GM18868 (cell line): ENCODE data around the gene SH3GLB1.

Source experiments
- ATAC-seq: cut with Tn5 transposase; IDR thresholded peaks from one replicate; pipeline ENCODE4 v1.9.1; 2021; ENCODE audit warnings: mild to moderate bottlenecking, moderate library complexity; ENCODE audit not compliant: unreplicated experiment

SH3GLB1 gene

DNA sequence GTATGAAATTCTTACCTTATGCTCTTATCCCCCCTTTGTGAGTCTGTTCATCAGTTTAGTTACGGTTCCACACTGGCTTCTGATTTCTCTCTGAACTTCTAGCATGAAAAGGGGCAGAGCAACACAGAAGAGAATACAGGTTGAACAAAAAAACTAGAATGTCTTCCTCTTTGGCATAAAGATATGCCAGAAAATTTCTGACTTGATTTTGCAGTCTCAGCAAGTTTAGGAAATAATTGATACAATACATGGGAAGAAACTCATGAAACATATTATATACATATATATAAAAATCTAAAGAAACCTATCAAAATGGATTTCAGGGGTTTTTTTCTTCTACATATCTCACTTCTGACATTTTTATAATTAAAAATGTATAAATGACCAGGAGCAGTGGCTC, 27.0 kb downstream of the SH3GLB1 start:
- ATAC-seq, result no peak

- no peak for ATAC-seq
Observed at GRCh38 chr1:86733340-86733739, 29.0 kb downstream of the SH3GLB1 start.

GRCh38 chr1:86739648-86740509, 35.5 kb downstream of the SH3GLB1 start:
- peak; percentile 92 for ATAC-seq

- ATAC-seq, result no peak
Observed at GRCh38 chr1:86741947-86742572, 37.7 kb downstream of the SH3GLB1 start.

- ATAC-seq, result no peak
Observed at GRCh38 chr1:86747304-86747703, 42.9 kb downstream of the SH3GLB1 start.

DNA sequence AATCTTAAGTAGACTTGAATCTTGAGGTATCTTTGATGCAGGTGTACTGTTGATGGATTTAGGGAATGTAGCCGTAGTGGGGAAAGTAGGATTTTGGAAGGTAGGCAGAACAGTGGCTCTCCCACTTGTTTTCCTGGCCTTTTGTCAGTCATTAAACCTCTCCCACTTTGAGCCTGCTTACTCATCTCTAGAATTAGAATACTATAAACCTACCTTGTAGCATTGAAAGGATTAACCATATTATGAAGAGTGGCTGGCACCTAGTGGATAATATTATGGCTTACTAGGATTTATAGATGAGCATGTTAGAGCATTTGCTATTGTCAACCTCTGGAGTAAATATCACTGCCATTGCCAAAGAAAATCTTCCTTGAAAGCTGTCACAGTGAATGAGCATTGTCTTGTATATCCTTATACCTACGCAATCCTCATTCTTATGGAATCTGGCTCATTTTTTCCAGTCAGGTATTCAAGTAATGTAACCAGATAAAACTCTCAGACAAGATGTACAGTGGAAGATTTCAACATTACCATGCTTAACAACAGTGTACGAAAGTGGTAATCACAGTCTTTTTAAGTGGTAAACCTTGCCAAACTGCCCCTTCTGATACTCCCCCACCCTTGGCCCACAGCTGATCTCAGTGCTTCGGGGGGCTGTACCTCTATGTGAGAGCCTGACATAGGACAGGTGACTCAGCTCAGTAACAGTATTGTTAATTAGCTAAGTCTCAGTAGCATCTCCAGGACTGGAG, 44.4 kb downstream of the SH3GLB1 start:
- ATAC-seq, result no peak

DNA sequence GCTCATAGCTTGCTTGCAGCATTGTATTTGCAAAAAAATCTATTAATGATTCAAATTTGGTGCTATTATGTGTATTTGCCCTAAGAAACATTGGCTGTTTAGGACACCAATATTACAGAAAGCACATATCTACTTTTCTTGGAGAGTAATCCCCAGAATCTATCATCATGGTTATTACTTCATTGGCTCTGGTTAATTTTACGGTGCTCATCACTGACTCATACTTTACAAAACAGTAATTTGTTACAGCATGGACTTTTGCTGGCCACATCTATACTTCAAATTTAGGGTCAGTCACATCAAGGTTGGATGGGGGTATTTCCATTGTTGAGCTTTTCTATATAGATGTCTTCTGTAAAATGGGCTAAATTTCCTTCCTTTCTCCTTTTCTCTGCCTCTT, 45.7 kb downstream of the SH3GLB1 start:
- no peak for ATAC-seq

DNA sequence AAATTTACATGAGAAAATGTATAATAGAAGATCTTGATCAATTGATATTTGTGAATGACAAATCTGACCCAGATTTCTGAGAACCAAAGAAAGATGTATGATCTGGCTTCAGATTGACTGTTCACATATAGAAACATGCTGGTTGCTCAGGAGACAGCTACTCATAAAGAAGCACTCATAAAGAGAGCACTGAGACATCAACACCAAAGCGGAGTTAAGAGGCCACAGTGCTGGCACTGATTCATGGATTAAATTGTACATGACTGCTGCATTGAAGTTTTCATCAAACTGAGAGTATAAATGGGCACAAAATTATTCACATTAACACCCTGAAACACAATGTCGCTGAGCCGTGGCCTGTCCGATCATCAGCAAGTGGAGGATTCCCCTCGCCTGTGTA, 46.2 kb downstream of the SH3GLB1 start:
- no peak for ATAC-seq

- no peak for ATAC-seq
Observed at GRCh38 chr1:86751923-86752322, 47.5 kb downstream of the SH3GLB1 start.

GRCh38 chr1:86753700-86754099, 49.3 kb downstream of the SH3GLB1 start:
- no peak for ATAC-seq

DNA sequence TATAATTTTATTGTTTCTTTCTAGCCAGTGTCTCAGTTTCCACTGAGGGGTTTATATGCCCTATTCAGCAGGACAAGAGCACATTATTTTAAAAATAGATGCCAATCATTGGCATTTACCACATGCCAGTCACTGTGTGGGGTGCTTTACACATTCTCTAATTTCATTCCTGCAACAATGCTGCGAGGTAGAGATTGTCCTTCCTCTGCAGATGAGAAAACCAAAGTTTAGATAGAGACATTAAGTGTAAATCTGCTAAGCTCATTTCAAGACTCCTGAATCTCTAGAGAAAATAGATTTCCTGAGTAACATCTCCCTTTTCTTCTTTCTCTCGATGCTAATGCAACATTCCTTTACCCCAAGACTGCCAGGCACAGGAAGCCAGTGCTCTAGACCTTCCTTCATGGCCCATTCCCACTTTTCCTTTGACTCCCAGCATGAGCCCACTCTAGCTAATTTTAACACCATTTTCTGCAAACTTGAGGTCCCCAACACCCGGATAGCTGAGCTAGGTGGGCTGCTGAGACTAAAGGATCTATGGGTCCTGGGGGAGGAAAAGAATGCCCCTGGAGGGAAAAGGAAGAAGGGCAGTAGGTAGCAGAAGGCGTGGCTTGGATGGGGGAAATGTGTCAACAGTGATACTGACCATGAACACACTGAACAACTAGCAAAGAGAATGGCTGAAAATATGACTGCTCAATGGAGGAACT, 50.0 kb downstream of the SH3GLB1 start:
- ATAC-seq, result no peak

GRCh38 chr1:86756062-86756406, 51.7 kb downstream of the SH3GLB1 start:
- ATAC-seq, result peak; percentile 4

DNA sequence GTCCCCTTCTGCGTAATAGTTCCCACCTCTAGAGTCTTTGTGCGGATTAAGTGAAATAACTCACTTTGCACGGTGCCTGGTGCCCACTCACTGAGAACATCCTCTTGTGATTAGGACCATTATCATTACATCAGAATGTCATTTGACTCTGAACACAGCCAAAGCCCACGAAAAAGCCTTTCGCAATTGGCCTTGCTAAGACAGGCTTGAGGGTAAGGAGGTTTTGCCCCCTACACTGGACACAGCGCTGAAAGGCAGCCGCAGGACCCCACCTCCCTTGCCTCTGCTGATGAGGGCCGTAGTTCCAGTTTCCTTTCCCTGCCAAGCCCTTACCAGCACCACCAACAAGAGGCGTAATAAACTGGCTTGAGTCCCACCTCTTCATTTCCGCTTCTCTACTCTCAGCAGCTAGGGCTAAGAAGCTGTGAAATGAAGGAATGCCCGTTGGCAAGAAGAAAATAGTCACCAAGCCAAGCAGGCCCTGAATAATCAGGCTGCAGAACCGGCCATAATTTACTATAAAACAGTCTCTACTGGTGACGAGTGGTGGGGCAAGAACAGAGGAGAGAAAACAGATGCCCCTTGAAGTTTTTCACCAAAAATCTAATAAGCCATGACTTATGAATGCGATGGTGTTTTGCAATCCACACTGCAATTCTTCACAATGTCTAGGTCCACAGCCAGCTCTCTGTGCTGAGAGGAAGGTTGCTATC, 53.1 kb downstream of the SH3GLB1 start:
- ATAC-seq, result no peak

GRCh38 chr1:86758570-86758969, 54.2 kb downstream of the SH3GLB1 start:
- no peak for ATAC-seq

DNA sequence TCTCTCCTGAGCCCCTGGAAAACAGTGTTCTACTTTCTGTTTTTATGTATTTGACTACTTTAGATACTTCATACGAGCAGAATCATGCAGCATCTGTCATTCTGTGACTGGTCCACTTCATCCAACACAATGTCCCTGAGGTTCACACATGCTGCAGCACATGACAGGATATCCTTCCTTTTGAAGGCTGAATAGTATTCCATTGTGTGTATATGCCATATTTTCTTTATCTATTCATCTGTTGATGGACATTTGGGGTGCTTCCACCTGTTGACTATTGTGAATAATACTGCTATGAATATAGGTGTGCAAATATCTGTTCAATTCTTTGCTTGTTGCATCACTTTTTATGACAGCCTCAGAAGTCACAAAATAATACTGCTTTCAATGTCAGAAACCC, 55.8 kb downstream of the SH3GLB1 start:
- ATAC-seq, result no peak

DNA sequence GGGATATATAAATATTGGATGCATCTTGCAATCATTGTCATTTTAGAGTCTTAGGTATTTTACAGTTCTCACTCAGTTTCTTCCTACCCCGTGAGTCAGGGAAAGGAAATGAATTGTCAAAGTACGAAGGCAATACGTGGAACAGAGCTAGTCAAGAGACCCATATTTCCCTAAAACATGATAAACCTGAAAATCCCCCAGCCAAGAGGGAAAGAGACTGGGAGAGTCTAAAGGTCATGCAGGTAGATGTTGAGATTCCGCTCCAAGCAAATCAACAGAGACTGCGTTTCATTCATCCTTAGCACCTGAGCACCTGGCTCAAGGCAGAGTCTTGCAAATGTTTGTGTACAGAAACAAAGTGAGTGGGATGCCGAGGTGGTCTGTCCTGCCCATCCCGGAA, 58.0 kb downstream of the SH3GLB1 start:
- ATAC-seq, result no peak

GRCh38 chr1:86764523-86764922, 60.1 kb downstream of the SH3GLB1 start:
- no peak for ATAC-seq

GRCh38 chr1:86765073-86765472, 60.7 kb downstream of the SH3GLB1 start:
- no peak for ATAC-seq

DNA sequence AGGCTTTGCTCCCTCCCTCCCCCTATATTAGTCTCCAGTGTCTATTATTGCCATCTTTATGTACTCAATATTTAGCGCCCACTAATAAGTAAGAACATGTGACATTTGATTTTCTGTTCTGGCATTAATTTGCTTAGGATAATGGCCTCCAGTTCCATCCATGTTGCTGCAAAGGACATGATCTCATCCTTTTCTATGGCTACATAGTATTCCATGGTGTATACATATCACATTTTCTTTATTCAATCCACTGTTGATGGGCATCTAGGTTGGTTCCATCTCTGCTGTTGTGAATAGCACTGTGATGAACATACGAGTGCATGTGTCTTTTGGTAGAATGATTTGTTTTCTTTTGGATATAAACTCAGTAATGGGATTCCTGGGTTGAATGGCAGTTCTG, 61.3 kb downstream of the SH3GLB1 start:
- ATAC-seq, result no peak

- no peak for ATAC-seq
Observed at GRCh38 chr1:86768554-86768953, 64.2 kb downstream of the SH3GLB1 start.

DNA sequence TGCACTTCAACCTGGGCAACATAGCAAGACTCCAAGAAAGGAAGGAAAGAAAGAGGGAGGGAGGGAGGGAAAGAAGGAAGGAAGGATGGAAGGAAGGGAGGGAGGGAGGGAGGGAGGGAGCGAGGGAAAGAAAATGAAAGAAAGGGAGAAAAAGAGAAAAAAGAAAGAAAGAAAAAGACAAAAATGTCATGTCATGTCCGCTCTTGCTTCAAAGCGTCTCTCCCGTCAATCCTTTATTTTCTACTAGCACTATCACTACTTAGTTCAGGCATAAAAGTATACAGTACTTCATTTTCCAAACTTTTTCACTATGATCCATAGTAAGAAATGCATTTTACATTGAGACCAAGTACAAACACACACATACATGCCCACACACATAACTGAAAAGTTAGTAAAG, 64.7 kb downstream of the SH3GLB1 start:
- no peak for ATAC-seq
